ENCODE measurements around the gene HSPBP1.

Gene HSPBP1

GRCh38 chr19:55253842-55254624 lies 25.9 kb downstream of the HSPBP1 start:
- peak; percentile 72 to 75 for DNase-seq

- no peak for DNase-seq
These were observed 26.9 kb downstream of the HSPBP1 start for GRCh38 chr19:55252760-55253663.

GRCh38 chr19:55251341-55252081 lies 28.4 kb downstream of the HSPBP1 start:
- no peak for DNase-seq

- no peak for DNase-seq
These were observed 29.5 kb downstream of the HSPBP1 start for GRCh38 chr19:55250262-55251036.

GRCh38 chr19:55249841-55250240 lies 30.1 kb downstream of the HSPBP1 start:
- no peak for DNase-seq

GRCh38 chr19:55248704-55249103 lies 31.2 kb downstream of the HSPBP1 start:
- no peak for DNase-seq

- DNase-seq: no peak
These were observed 31.7 kb downstream of the HSPBP1 start for GRCh38 chr19:55248166-55248675.

GRCh38 chr19:55247621-55248099 lies 32.2 kb downstream of the HSPBP1 start:
- DNase-seq: peak; percentile 47 to 69

GRCh38 chr19:55246462-55247451 lies 33.2 kb downstream of the HSPBP1 start:
- no peak for DNase-seq

GRCh38 chr19:55245236-55245904 lies 34.5 kb downstream of the HSPBP1 start:
- DNase-seq: no peak

GRCh38 chr19:55244004-55244680 lies 35.8 kb downstream of the HSPBP1 start:
- DNase-seq: no peak

- DNase-seq: no peak
These were observed 37.4 kb downstream of the HSPBP1 start for GRCh38 chr19:55242517-55242916.

GRCh38 chr19:55241935-55242464 lies 37.9 kb downstream of the HSPBP1 start:
- DNase-seq: no peak

GRCh38 chr19:55241143-55241934 lies 38.6 kb downstream of the HSPBP1 start:
- no peak for DNase-seq

GRCh38 chr19:55240713-55241020 lies 39.2 kb downstream of the HSPBP1 start:
- DNase-seq: no peak

- DNase-seq: no peak
These were observed 40.9 kb downstream of the HSPBP1 start for GRCh38 chr19:55239004-55239403.

GRCh38 chr19:55238030-55238429 lies 41.9 kb downstream of the HSPBP1 start:
- no peak for DNase-seq

- no peak for DNase-seq
These were observed 46.9 kb downstream of the HSPBP1 start for GRCh38 chr19:55232986-55233385.

GRCh38 chr19:55232286-55232602 lies 47.7 kb downstream of the HSPBP1 start:
- DNase-seq: no peak
